Breast epithelium (tissue), 4 donors: Measurements from ENCODE around the gene DGKA. TPM values are rescaled to one million over a fixed set of nuclear protein-coding genes. Genes with fewer than 3 reads are reported as not detected.

Source experiments
- DNase-seq, 2 donors: peaks; one replicate each; pipeline ENCODE4 v3.0.0-alpha.2; 2019; ENCODE audit warnings: low spot score in 2 of 2
- H3K27ac ChIP-seq, 2 donors: fragments of 200-600 bp; sonication (generic) in 1 of 2; one replicate each; pipeline ENCODE4 v1.5.1; 2016 to 2019; ENCODE audit warnings: mild to moderate bottlenecking in 1 of 2
- H3K27me3 ChIP-seq, 2 donors: fragments of 200-600 bp; sonication (generic) in 1 of 2; one replicate each; pipeline versions ENCODE4 v1.5.1 to v1.6.0; 2017 to 2019; ENCODE audit warnings: control low read depth in 1 of 2, mild to moderate bottlenecking in 1 of 2
- H3K36me3 ChIP-seq: fragments of 200-600 bp; one replicate; pipeline ENCODE4 v1.5.1; 2019
- H3K4me1 ChIP-seq, 2 donors: fragments of 200-600 bp; sonication (generic); one replicate each; pipeline ENCODE4 v1.5.1; 2016 to 2019; ENCODE audit warnings: control low read depth in 1 of 2
- H3K4me3 ChIP-seq, 3 donors: fragments of 200-600 bp; sonication (generic); 1 replicate in 2 of 3; 2 replicates in 1 of 3; pipeline ENCODE4 v1.5.1; 2016 to 2019; ENCODE audit warnings: mild to moderate bottlenecking in 3 of 3, moderate library complexity in 2 of 3
- H3K9me3 ChIP-seq, 2 donors: fragments of 200-600 bp; sonication (generic) in 1 of 2; one replicate each; pipeline ENCODE4 v1.5.1; 2016 to 2019; ENCODE audit warnings: control low read depth in 1 of 2
- POLR2A ChIP-seq: fragments of 450-650 bp; IDR thresholded peaks from one replicate; pipeline ENCODE4 v1.6.1; 2016; ENCODE audit warnings: antibody characterized with exemption, mild to moderate bottlenecking, moderate library complexity
- POLR2AphosphoS5 ChIP-seq, 3 donors: sonication (generic); formaldehyde crosslinking; IDR thresholded peaks; one replicate each; pipeline ENCODE4 v1.6.1; 2017; ENCODE audit warnings: antibody characterized with exemption in 3 of 3
- intact Hi-C: fragments of 100-400 bp; cut with DNase I; formaldehyde crosslinking; loops from one replicate; pipeline ENCODE4 v1.15.1; 2023; ENCODE audit warnings: low total_unique reads
- total RNA-seq, 3 donors: library from RNA; depleted of rRNA; stranded (reverse); fragments of >200 nt; gene quantifications; one replicate each; pipeline ENCODE4 v1.1.0, GENCODE V29; 2016
- TF ChIP-seq, protein P1 (sequence below), 3 donors: fragments of 450-650 bp; IDR thresholded peaks; one replicate each; pipeline ENCODE4 v1.5.1; 2016 to 2017; ENCODE audit warnings: antibody characterized with exemption in 3 of 3, mild to moderate bottlenecking in 3 of 3, moderate library complexity in 3 of 3

DGKA gene
- total RNA-seq, 3 donors from 2014 or later = 25.1 to 50.5 (median 44.2) TPM

DNA sequence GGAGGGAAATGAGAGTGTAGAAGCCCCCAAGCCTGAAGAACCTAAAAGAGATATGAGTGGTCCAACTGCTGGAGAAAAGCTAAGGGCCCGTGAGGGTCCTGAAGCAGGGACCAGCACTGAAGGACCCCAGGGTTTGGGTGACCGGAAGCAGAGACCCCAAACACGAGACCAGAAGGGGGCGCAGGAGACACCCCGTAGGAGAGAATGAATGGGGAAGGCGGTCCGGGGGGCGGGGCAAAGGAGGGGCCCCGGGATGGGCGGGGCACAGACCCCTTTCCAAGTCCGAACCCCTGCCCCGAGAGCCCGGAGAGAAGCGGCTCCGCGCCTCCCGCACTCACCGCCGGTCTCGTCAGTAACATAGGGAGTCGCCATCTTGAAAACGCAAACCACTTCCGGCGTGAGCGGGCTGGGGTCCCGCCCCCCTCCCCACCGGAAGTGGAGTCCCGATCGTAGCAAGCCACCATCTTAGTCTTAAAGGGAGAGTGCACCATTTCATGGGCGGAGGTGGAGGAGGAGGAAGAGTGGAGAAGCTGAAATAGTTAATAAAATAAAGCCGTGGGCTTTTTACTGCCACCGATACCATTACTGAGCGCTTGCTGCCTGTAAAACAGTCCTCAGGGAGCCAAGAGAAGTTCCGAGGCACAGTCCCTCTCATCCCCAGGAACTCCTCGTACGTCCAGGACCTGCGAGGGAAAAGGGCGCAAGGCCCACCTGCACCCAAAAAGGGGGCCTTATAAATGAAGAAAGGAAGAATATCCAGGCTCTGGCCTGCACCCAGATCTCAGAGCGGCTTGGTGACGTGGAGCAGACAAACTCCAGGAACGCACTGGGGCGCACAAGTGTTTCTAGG lies 4.0 kb upstream of the DGKA start:
- TF ChIP-seq, protein P1, sequence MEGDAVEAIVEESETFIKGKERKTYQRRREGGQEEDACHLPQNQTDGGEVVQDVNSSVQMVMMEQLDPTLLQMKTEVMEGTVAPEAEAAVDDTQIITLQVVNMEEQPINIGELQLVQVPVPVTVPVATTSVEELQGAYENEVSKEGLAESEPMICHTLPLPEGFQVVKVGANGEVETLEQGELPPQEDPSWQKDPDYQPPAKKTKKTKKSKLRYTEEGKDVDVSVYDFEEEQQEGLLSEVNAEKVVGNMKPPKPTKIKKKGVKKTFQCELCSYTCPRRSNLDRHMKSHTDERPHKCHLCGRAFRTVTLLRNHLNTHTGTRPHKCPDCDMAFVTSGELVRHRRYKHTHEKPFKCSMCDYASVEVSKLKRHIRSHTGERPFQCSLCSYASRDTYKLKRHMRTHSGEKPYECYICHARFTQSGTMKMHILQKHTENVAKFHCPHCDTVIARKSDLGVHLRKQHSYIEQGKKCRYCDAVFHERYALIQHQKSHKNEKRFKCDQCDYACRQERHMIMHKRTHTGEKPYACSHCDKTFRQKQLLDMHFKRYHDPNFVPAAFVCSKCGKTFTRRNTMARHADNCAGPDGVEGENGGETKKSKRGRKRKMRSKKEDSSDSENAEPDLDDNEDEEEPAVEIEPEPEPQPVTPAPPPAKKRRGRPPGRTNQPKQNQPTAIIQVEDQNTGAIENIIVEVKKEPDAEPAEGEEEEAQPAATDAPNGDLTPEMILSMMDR (IDR thresholded peaks at IDR 0.05) = peak; percentile 21 to 55 (median 54)
- TF ChIP-seq POLR2A = peak; percentile 38
- peak in 2 of 3 donors; percentile 27 to 69 for TF ChIP-seq POLR2AphosphoS5 (IDR thresholded peaks at IDR 0.05)
- H3K36me3 ChIP-seq = no peaks in the 10 kb centered on the region
- intact Hi-C loops = no loop called here
- H3K27me3 ChIP-seq = no peaks in the 10 kb centered on the region
- peak; percentile 87 to 88 for DNase-seq
- H3K27ac ChIP-seq = peak overlapping the region; percentile 97 to 99
- H3K4me1 ChIP-seq = peaks cover 4 to 5% of the 10 kb centered on the region in 2 donors
- H3K9me3 ChIP-seq = no peaks in the 10 kb centered on the region
- H3K4me3 ChIP-seq = peak overlapping the region; percentile 79 to 95 (median 95)

GRCh38 chr12:55927588-55928502 lies 3.1 kb upstream of the DGKA start, which contains the start of gene PYM1:
Gene PYM1 (minus strand): TSS chr12:55927894. CDS start chr12:55927761, 133 bp downstream.
- no peaks in the 10 kb centered on the region for H3K27me3 ChIP-seq
- peaks cover 4 to 13% of the 10 kb centered on the region in 2 donors for H3K4me1 ChIP-seq
- H3K9me3 ChIP-seq = no peaks in the 10 kb centered on the region
- peak within 1 kb of the TSS; percentile 79 to 95 (median 95) for H3K4me3 ChIP-seq
- H3K36me3 ChIP-seq = no peaks in the 10 kb centered on the region
- peak within 1 kb of the TSS; percentile 97 to 99 for H3K27ac ChIP-seq
- TF ChIP-seq POLR2A (peak; percentile 50), POLR2AphosphoS5 (IDR thresholded peaks at IDR 0.05) (peak in 1 of 3 donors; percentile 42)
- TF ChIP-seq, protein P1 (IDR thresholded peaks at IDR 0.05) = peak in 1 of 3 donors; percentile 6
- peak; percentile 76 to 78 for DNase-seq
- intact Hi-C loops = no loop called here

DNA sequence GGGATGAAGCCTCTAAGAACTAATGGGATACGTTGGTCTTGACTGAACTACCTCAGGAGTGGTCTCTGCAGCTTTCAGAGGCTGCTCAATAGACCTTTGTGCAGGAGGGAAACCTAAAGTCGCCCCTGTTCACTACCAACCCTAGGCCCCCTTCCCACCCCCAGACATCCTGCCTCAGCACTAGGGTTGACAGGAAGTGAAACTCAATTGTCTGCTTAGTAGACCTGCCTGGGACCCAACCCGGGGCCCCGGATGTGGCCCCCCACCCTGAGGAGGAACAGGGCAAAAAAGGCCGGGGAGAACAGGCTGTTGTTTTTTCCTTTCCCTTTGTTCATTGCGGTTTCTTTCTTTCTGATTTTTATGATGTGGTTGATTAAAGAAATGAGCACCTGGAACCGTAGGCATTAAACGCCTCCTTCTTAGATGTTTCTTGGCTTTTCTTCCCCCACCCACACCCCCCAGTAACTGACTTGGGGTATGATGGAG lies 1.6 kb upstream of the DGKA start:
- Histone ChIP-seq H3K36me3 (no peaks in the 10 kb centered on the region), H3K27ac (peak overlapping the region; percentile 15 to 56), H3K9me3 (no peaks in the 10 kb centered on the region), H3K27me3 (no peaks in the 10 kb centered on the region), H3K4me3 (no peak overlapping the region), H3K4me1 (peaks cover 4 to 20% of the 10 kb centered on the region in 2 donors)
- TF ChIP-seq POLR2AphosphoS5 (IDR thresholded peaks at IDR 0.05) (no peak), POLR2A (no peak)
- TF ChIP-seq, protein P1 (IDR thresholded peaks at IDR 0.05) = no peak
- DNase-seq = no peak
- intact Hi-C loops = no loop called here

- no peak for DNase-seq
- peak overlapping the region; percentile 66 to 96 (median 79) for H3K4me3 ChIP-seq
- H3K4me1 ChIP-seq = peaks cover 4 to 20% of the 10 kb centered on the region in 2 donors
- no peaks in the 10 kb centered on the region for H3K9me3 ChIP-seq
- intact Hi-C loops = loop anchor here (10.0 kb wide), 1 partner anchor 97 kb away; no protein-coding TSS in a partner anchor
- no peaks in the 10 kb centered on the region for H3K36me3 ChIP-seq
- H3K27ac ChIP-seq = peak overlapping the region; percentile 85 to 89
- TF ChIP-seq POLR2AphosphoS5 (IDR thresholded peaks at IDR 0.05) (no peak), POLR2A (no peak)
- TF ChIP-seq, protein P1 (IDR thresholded peaks at IDR 0.05) = no peak
- H3K27me3 ChIP-seq = no peaks in the 10 kb centered on the region
Measured at GRCh38 chr12:55931317-55931779, 386 bp downstream of the DGKA start.
